ENCODE results near the gene DMD.
"Not testable (repeated sequence)": the region's sequence is repeated elsewhere in the genome, so short reads cannot be mapped to it uniquely, and the experiment has no call there.

DMD gene

GRCh38 chrX:32618154-32618553, 593.2 kb downstream of the DMD start:
- no peak for DNase-seq (ENCODE audit: low spot score)

GRCh38 chrX:32614707-32615106, 596.6 kb downstream of the DMD start:
- no peak for DNase-seq (ENCODE audit: low spot score)

DNA sequence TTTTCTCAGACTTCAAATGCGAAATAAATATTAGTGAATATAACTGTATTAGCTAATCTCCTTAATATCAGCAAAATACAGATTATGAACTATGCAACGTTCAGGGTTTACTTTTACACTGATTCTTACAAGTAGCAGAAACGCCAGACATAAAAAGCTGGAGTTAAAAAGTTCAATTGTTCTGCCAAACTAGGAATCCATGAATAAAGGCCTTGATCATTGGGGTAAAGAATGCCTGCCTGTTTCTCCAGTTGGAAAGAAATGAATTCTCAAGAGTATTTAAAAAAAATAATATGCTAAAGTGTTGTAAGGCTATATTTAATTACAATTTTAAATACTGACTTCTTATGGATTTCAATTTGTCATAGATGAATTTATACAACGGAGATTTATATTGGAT, 612.2 kb downstream of the DMD start:
- peak; percentile 48 for DNase-seq (ENCODE audit: low spot score)

GRCh38 chrX:32598707-32599106, 612.6 kb downstream of the DMD start:
- DNase-seq (ENCODE audit: low spot score) = no peak

GRCh38 chrX:32597777-32598176, 613.6 kb downstream of the DMD start:
- no peak for DNase-seq (ENCODE audit: low spot score)

- DNase-seq (ENCODE audit: low spot score) = no peak
These were observed 618.6 kb downstream of the DMD start for GRCh38 chrX:32592786-32593185.

- no peak for DNase-seq (ENCODE audit: low spot score)
These were observed 619.8 kb downstream of the DMD start for GRCh38 chrX:32591589-32591988.

DNA sequence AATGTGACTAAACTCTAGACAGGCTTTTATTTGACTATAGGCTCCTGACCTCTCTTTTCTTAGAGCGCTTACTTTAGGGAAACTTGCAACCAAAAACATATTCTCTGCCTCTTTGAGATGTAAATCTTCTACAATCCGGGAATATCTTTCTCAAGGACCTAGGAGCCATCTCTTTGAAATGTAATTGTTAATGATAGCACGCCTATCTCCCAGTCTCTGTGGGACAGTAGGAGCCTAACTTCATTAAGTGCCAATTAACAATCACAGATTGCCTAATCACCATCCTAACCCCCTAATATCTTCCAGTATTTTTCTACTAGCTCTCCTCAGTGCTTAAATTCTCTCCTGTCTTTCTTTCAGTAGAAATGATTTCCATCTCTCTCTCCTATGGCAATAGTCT, 628.6 kb downstream of the DMD start:
- no peak for DNase-seq (ENCODE audit: low spot score)

- DNase-seq (ENCODE audit: low spot score) = no peak
These were observed 634.5 kb downstream of the DMD start for GRCh38 chrX:32576885-32577284.

DNA sequence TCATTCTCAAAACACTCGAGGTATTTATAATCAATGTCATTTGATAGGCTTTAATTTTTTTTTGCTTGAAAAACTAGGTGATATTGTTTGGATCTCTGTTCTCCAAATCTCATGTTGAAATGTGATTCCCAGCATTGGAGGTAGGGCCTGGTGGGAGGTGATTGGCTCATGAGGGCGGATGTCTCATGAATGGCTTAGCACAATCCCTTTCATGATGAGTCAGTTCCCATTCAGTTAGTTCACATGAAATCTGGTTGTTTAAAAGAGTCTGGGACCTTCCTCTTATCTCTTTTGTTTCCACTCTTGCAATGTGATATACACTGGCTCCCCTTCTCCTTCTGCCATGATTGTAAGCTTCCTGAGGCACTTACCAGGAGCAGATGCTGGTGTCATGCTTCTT, 638.7 kb downstream of the DMD start:
- DNase-seq (ENCODE audit: low spot score) = no peak

- no peak for DNase-seq (ENCODE audit: low spot score)
These were observed 639.8 kb downstream of the DMD start for GRCh38 chrX:32571579-32571978.

- no peak for DNase-seq (ENCODE audit: low spot score)
These were observed 649.1 kb downstream of the DMD start for GRCh38 chrX:32562261-32562660.

- no peak for DNase-seq (ENCODE audit: low spot score)
These were observed 666.2 kb downstream of the DMD start for GRCh38 chrX:32545101-32545500.

DNA sequence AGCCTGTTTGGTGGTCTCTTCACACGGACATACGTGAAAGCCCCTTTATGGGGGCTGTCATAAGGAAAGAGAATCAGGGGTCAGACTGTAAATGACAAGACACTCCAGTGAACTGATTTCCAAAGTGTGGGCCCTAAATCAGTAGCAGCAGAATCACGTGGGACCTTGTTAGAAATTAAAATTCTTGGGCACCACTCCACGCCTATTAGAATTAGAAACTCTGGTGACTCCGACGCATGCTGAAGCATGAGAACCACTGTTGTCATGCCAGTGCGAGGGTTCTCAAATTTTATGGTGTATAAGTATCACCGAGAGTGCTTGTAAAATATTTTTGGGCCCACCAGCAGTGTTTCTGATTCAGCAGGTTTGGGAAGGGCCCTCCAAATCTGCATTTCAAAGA, 672.8 kb downstream of the DMD start:
- DNase-seq (ENCODE audit: low spot score) = no peak

- DNase-seq (ENCODE audit: low spot score) = no peak
These were observed 677.5 kb downstream of the DMD start for GRCh38 chrX:32533848-32534247.

GRCh38 chrX:32532262-32532661, 679.1 kb downstream of the DMD start:
- no peak for DNase-seq (ENCODE audit: low spot score)

- DNase-seq (ENCODE audit: low spot score) = peak; percentile 63
These were observed 680.4 kb downstream of the DMD start for GRCh38 chrX:32530802-32531403.

DNA sequence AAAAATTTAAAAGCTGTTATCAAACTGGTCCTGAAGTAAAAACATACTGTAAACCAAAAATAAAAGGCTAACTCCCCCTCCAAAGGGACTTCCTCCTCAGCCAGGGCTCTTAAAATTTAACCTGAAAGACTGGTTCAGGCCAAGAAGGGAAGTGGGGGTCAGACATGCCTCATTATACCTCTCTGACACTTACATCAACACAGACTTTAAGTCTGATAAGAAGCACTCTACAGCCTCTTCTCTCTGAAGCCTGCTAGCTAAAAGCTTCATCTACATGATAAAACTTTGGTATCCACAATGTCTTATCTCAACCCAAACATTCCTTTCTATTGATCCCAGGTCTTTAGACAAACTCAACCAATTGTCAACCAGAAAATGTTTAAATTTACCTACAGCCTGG, 682.9 kb downstream of the DMD start:
- not testable (repeated sequence) for DNase-seq (ENCODE audit: low spot score)

- DNase-seq (ENCODE audit: low spot score) = peak; percentile 16
These were observed 686.1 kb downstream of the DMD start for GRCh38 chrX:32525234-32525633.

DNA sequence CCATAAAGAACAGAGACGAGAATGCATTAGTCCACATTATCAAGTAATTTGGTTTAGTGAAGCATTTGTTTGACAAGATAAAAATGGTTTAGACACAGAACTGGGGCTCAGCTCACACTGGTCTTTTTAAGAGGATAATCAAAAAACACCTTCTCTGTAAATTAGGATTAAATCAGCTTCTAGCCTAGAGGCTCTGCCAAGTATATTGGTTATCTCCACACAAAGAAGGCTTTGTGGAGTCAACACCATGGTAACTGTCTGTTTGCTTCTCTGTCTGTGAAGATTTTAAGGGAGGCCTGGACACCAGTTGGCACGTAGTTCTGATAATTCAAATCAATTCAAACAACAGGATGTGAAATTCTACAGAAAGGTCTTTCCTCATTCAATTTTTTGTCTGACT, 687.0 kb downstream of the DMD start:
- peak; percentile 63 for DNase-seq (ENCODE audit: low spot score)

DNA sequence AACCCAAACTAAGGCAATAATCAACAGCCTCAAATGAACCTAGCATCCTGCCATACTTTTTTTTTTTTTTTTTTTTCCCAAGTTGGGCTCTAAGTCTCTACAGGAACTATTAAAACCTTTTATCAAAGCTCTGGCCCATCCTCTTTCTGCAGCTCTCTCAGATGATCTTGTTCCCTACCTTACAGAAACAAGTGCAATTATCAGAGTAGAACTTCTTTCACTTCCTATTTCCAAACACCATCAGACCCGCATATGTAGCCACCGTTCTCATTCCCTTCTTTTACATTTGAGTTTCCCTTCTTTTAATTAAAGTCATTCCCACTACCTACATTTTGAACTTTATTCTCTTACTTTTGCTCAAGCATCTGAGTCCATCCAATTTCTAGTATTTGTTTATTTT, 690.6 kb downstream of the DMD start:
- no peak for DNase-seq (ENCODE audit: low spot score)

DNA sequence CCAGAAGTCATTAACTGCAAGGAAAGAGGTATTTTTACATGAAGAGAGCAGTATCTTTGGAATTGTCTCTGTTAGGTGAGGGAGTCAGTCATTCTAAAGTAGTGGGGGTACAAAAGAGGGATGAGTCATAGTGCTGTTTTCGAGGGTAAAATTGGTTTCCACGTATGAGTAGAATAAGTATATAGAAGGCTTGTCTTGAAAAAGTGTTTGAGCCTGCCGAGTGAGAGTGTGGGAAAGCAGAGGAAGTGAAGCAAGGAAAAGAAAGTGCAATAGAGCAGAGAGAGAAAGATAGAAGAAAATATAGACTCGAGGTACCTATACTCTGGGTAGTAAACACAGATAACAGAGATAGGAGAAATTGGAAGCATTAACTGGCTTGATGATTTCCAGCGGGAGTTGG, 696.4 kb downstream of the DMD start:
- DNase-seq (ENCODE audit: low spot score) = no peak

- DNase-seq (ENCODE audit: low spot score) = no peak
These were observed 709.7 kb downstream of the DMD start for GRCh38 chrX:32501606-32502005.

DNA sequence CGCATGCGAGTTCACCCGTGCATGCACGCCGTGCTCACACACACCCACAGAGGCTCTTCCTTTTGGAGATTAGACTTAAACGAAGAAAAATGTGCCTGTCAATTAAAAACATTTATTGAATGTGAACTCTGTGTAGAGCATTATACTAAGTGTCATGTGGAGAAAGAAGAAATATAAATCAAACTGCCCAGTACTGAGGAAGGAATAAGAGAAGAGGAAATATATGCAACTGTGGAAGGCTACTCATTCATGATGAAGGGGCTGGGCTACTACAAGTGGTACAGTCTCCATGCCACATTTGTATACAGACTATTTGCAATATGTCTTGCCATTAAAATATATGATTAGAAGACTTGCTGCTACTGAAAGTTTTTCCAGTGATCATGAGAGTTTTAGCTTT, 714.7 kb downstream of the DMD start:
- DNase-seq (ENCODE audit: low spot score) = no peak

- DNase-seq (ENCODE audit: low spot score) = no peak
These were observed 715.5 kb downstream of the DMD start for GRCh38 chrX:32495855-32496254.

Measured in globus pallidus (tissue), 1 donor.